HG03558 (cell line): ENCODE results near the gene TUBGCP3.
"Not testable (repeated sequence)": the region's sequence is repeated elsewhere in the genome, so short reads cannot be mapped to it uniquely, and the experiment has no call there.

Experiments
- ATAC-seq: cut with Tn5 transposase; IDR thresholded peaks from one replicate; pipeline ENCODE4 v1.9.1; 2021; ENCODE audit warnings: moderate number of reproducible peaks; ENCODE audit not compliant: unreplicated experiment; ENCODE audit errors: extremely low read depth

The TUBGCP3 gene

DNA sequence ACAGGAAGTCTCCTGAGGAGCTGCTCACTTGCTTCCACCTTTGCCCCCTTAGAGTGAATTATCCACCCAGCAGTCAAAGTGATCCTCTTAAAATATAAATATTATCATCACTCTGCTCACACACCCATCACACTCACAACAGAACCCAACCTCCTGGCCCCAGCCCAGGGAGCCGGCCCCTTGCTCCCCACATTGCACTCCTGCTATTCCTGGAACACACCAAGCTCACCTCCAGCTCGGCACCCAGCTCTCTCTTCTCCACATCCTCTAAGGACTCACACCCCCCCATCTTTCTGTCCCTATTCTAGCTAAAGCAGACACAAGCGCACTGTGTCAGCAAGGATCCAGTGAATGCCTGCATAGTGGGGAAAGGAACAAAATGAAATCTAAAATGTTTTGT, 7.0 kb downstream of the TUBGCP3 start:
- no peak for ATAC-seq

DNA sequence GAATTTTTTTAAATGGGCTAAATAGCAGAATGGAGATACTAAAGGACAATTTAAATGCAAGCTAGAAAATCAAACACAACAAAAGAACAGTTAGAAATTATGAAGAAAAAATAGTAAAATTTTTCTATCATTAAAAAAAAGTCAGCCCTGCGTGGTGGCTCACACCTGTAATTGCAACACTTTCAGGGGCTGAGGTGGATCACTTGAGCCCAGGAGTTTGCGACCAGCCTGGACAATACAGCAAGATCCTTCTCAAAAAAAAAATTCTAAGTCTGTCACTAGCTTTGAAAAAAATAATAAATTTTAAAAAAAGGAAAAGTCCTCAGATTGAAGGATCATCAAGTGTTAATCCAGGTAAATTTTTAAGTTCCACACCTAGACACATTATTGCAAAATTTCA, 7.7 kb downstream of the TUBGCP3 start:
- no peak for ATAC-seq

DNA sequence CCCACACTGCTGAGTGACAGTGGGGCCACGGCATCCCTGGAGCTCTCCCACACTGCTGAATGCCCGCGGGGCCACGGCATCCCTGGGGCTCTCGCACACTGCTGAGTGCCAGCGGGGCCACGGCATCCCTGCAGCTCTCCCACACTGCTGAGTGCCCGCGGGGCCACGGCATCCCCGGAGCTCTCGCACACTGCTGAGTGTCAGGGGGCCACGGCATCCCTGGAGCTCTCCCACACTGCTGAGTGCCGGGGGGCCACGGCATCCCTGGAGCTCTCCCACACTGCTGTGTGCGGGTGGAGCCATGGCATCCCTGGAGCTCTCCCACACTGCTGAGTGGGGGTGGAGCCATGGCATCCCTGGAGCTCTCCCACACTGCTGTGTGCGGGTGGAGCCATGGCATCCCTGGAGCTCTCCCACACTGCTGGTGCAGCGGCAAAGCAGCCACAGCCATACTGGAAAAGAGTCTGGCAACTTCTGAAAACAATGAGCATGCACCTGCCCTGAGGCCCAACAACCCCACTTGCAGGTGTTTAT, 8.6 kb downstream of the TUBGCP3 start:
- no peak for ATAC-seq

DNA sequence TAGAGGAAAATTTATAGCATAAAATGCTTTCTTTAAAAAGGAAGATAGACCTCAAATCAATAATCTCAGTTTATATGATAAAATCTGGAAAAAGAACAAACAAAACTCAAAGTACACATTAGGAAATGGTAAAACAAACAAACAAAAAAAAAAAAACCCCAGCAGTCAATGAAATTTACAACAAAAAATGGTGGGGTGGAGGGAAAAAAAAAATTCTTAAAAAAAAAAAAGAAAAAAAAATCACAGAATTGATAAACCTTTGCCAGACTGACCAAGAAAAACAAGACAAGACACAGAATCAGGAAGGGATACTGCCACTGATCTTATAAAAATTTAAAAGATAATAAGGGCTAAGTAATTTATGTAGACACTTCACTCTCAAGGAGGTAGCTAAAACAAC, 11.2 kb downstream of the TUBGCP3 start:
- ATAC-seq, result no peak

DNA sequence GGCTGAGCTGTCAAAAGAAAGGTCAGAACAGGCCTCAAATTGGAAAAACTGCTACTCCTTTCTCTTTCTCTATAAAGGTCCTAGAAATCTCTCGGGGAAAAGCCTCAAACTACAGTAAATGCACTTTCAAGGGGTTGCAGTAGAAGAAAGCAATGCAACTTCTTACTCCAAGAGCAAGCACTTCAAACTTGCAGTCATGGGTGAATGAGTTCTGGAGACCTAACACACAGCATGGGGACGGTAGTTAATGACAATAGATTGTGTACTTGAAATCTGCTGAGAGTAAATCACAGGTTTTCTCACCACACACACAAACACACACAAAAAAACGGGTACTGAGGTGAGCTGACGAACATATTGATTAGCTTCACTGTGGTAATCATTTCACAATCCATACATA, 11.8 kb downstream of the TUBGCP3 start:
- no peak for ATAC-seq

DNA sequence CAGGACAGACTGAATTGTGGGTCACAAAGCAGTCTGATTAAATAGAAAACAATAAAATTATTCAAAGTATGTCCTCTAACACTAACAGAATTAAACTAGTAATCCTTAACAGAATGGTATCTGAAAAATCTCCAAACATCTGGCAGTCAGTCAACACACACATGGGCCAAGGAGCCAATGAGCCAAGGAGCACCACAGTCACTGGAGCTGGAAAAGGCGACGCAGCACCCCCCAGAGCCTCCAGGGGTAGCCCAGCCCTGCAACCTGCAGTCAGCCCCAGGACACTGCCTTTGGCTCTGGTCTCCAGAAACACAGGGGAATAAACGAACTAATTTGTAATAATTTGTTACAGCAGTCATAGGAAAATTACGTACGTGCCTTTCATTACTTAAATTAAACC, 12.3 kb downstream of the TUBGCP3 start:
- no peak for ATAC-seq

DNA sequence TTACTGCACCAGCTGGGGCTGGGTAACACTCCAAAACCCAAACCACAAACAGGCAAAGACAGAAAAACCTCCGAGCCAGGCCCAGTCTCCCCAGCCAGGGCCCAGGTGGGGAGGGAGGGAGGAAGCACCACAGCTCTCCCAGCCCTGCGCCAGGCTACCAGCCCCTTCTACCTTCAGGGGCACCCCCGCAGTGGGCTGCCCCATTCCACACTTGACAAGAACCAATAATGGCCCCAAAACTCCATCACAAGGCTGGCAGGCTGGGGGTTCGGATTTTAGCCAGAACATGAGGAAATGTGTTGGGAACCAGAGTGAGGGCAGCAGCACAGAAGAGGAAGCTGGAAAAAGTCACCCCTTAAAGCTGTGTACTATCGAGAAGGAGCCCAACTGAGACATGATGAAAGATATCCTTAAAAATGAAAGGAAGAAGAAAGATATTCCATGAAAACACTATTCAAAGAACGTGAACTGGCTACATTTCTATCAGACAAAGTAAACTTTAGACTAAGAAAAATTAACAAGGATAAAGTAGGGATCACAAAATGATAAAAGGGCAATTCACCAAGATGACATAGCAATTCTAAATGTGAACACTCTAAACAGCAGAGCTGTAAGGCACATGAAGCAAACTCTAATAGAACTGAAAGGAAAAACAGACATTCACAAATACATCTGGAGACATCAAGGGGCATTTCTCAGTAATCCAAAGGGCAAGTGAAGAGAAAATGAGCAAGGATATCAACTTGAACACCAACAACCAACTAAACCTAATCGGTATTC, 12.9 kb downstream of the TUBGCP3 start:
- ATAC-seq, result no peak

DNA sequence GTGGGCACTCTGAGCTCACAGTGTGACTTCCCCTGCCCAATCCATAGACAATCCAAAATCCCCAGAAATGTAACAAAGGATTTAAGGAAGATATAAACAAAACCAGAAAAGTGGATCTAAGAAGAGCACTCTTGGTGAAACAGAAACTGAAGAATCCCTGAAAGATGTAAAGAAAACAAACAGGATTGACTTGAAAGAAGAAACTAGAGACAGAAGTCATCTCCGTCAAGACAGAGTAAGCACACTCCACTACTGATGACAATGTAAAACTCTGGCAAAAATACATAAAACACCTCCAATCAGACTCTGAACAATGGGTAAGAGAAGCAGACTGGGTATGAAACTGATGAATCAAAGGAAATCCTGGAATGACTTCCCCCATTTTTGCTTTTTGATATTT, 13.5 kb downstream of the TUBGCP3 start:
- no peak for ATAC-seq

DNA sequence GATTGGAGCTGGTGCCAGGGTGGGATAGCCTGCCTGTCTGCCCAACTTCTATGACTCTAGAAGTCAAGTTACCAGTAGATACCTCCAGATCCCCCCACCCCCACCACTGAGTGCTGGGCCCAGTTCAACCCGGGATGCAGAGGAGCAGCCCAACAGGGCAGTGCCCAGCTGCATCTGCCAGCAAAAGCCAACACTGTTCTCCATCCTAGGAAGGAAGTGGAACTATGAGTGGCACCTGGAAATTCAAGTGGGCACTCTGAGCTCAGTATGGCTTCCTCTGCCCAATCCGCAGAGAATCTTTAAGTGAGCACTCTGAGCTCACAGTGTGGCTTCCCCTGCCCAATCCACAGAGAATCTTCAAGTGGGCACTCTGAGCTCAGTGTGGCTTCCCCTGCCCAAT, 14.2 kb downstream of the TUBGCP3 start:
- ATAC-seq, result no peak

DNA sequence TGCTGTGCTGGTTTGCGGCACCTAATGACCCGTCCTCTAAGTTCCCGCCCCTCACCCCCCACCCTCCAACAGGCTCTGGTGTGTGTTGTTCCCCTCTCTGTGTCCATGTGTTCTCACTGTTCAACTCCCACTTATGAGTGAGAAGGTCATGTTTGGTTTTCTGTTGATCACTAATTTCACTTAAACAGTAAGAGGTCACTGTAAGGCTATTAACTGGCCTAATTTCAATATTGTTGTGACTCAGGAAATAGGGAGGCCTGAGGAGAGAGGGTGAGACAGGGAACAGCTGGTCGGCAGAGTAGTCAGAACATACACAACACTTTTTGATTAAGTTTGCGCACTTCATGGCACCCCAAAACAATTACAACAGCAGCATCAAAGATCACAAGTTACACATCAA, 15.6 kb downstream of the TUBGCP3 start:
- no peak for ATAC-seq

DNA sequence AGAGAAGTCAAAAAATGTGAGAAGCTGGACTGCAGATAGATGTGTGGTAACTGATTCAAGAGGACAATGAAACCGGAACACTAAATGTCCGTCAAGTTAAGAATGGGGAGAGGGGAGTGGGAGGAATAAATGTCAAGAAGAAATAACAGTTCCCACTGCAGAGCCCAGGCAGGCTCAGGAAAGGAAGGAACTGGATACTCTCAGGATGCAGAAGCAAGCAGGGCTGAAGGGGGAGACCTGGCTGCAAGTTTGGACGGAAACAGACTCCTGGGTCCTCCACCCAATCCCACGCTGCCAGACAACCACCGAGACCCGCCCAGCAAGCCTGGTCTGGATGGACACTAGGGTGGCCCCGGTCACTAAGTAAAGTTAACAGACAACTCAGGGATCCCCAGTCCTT, 18.1 kb downstream of the TUBGCP3 start:
- no peak for ATAC-seq

DNA sequence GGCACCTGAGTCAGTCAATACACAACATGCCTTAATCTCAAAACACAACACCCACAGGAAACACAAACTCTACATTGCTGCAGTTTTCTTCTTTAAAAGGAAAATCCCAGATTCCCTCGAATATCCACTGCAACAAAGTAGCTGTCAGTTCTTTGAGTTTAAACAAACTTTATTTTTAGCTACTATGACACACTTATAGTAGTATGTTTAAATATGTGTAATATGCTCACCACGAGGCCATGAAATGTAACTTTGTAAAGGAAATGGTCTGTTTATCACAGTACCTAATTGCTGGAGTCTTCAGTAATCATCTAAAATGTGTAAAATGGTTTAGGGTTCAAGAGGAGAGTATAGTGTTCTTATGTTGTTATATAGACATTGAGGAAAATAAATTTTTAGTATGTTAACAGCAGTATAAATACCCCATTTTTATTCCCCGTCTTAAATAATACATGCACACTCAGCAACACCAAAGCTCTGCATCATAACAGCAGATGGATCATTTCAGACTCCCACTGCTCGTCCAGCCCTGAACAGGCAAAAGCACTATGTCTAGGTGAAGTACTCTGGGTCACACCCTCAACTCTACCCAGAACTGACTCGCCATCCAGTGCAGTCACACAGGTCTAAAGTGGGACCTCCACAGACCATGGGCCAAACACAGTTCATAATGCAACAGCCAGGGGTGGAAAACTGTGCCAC, 20.6 kb downstream of the TUBGCP3 start:
- no peak for ATAC-seq

DNA sequence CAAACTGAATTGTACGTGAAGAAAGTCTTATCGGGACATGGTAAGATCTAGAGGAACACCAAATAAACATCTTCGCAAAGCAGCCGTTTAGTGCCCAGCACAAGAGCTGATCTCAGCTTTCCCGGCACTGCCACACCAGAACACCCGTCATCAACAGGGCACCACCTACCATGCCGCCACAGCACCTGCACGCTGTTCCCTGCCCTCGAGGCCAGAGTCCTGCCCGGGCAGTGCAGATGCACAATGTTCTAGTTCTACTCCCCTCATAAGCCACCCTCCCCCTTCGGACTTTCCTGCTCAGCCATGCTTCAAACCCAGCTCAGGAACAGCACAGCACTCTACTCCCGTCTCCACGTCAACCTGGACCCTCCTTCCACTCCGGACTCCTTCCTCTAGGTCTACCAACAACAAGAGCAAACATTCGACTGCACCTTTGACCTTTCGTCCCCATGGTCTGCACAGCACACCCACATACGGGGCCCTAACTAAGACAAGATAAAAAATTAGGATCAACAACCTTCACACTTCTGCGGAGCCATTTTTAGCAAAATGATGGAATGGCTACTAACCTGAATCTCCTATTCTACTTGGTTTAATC, 25.1 kb downstream of the TUBGCP3 start:
- no peak for ATAC-seq

DNA sequence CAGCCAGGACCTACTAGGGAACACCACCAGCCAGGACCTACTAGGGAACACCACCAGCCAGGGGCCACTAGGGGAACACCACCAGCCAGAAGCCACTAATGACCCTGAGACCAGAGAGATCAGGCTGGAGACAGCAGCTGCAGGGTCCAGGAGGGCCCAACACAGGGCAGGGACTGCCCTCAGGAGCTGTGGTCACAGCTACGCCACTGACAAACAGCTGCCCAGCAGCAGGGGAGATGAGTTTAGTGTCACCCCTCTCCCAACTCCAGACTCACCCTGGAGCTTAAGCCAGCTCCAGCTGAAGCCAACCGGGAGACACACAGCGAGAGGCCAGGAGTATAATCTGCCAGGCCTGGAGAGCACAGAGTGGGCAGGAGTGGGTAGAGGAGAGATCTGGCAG, 25.7 kb downstream of the TUBGCP3 start:
- ATAC-seq, result no peak

DNA sequence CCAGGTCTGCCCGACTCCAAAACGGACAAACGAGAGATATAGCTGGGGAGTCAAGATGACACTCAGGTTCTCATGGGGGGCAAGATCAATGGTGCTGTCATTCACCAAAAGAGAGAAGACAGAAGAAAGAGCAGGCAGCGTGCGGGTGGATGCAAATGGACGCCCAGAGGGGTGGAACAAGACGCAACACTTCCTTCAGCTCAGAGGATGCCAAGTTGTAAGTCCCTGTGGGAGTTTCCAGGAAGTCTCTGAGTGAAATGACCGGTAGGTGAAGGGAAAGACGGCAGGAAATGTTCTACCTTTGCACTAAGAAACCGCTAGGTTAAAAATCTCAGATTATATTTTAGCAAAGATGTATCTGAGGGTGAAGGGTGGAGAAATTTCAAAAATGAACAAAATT, 26.5 kb downstream of the TUBGCP3 start:
- no peak for ATAC-seq

DNA sequence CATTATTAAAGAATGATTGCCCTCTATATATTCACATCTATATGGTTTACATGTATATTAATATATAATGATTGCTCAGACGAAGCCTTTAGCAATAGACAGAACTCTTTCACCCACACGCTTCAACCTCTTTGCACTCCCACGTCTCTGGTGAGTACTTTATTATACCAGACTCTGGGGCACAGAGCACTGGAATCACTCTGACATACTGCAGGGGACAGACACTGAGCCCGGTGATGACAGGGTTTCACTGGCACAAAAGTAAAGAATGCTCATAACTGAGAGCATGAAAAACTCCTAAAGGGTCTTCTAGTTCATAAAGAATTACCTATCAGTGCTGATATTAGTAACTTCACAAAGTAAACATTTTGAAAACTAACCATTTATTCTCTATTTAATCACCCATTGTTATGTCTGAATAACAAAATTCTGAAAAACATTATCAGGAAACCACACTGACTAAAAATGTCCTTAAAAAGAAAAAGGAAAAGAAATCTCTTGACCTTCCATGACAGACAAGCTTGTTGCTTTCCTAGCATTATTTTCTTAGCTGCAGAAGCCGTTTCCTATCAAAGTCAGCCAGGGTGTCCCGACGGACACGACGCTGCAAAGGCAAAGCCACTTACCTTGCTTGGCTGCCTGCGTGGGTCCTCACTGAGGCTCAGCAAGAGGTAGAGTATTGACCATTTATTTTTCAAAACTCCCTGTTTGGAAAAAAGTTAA, 29.1 kb downstream of the TUBGCP3 start:
- no peak for ATAC-seq

DNA sequence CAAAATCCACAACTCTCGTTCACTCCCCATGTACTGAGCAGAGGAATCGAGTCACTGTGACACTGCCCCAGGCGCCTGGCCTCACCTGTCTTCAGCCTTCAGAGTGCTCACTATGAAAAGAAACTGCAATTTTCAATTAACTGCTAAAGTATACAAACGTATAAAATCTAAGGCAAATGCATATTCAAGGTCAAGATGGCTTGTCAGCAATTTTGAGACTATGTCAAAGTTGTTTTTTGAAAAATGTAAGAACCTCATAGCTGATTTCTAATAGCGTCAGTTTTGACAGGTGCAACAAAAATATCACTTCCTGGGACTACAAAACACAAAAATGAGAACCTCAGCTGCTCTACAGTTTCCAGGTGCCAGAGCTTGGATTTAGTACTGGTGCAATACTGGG, 31.4 kb downstream of the TUBGCP3 start:
- no peak for ATAC-seq

DNA sequence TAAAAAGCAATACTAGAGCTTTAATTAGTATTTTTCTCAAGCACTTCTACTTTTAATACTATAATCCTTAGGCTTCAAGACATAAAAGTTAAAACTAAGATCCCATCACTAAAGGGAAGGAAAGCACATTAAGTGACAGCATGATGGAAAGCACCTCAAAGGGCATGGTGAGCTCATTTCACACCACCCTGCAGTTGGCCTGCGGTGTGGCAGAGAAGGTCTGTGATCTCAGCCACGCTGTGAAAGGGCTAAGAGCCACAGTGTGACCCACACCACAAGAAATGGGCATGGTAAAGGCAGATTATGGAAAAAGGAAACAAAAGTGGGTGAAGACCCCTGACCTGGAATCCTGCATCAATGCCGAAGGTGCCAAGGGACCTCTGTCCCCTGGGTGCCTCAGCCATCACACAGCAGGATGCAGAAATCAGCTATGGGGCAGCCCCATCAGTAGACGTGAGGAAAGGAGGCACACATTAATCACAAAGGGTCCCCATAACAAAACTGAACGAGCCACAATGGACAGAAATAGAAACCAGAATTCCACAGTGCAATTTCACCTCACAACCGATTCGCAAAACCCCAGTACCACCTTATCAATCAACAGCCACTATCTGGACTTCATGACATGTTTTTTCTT, 33.6 kb downstream of the TUBGCP3 start:
- ATAC-seq, result no peak

DNA sequence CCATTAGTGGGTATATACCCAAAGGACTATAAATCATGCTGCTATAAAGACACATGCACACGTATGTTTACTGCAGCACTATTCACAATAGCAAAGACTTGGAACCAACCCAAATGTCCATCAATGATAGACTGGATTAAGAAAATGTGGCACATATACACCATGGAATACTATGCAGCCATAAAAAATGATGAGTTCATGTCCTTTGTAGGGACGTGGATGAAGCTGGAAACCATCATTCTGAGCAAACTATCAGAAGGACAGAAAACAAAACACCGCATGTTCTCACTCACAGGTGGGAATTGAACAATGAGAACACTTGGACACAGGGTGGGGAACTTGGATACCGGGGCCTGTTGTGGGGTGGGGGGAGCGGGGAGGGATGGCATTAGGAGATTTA, 39.0 kb downstream of the TUBGCP3 start:
- ATAC-seq, result not testable (repeated sequence)

DNA sequence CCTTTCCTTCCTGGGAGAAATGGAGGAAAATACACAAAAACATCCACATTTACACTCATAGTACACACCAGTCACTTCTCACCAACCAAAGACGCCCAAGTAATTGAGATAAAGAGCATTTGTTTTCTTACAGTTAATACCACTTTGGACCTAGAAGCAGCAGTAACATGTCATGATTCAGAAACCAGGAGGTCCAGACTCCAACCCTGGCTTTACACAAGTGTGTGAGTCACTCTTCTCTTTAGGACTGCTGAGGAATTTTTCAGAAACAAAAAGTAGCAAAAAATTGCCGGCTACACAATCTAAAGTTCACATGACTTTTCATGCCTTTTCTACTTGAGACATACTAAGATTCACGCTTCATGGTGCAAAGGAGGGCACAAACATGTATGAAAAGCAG, 42.1 kb downstream of the TUBGCP3 start:
- no peak for ATAC-seq
